NOMO-1 (cell line): ENCODE measurements around the gene ALKBH6.
"Not testable (repeated sequence)": the region's sequence is repeated elsewhere in the genome, so short reads cannot be mapped to it uniquely, and the experiment has no call there.

Experiments
- DNase-seq, 2 experiments: peaks; one replicate each; lab custom pipeline; 2025; ENCODE audit not compliant: unreplicated experiment in 2 of 2; lab: John Stamatoyannopoulos, UW

ALKBH6 gene

DNA sequence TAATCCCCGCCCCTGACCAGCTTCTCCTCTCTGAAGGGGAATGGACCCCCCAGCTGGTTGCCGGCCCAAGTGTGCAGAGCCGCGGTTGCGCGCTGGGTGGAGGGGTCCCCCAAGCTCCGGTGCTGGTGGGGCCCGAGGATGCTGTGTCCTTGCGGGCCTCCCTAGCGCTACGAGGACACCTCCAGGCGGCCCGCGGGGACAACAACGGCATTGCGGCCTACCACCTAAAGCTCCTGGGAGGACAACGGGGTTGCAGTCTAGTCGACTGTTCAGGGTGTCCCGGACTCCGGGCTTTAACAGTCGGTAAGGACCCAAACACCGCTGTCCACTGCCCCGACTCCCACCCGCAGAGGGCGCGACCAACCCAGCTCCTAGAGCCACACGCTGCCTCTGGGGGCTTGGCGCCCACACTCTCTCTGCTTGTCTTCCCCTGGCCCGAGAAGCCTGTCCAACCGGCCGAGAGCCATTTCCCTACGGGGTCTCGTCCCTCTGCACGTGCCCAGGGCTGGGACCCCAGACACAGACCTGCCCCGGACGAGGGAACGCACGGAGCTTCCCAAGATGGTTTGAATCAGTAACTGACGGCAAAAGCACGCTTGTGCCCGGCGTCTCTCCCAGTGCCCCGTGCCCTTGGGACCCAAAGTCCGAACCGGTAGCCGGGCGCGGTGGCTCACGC, 20.0 kb downstream of the ALKBH6 start:
- no peak for DNase-seq

- DNase-seq: no peak
Measured at GRCh38 chr19:35992907-35993765, 20.9 kb downstream of the ALKBH6 start.

DNA sequence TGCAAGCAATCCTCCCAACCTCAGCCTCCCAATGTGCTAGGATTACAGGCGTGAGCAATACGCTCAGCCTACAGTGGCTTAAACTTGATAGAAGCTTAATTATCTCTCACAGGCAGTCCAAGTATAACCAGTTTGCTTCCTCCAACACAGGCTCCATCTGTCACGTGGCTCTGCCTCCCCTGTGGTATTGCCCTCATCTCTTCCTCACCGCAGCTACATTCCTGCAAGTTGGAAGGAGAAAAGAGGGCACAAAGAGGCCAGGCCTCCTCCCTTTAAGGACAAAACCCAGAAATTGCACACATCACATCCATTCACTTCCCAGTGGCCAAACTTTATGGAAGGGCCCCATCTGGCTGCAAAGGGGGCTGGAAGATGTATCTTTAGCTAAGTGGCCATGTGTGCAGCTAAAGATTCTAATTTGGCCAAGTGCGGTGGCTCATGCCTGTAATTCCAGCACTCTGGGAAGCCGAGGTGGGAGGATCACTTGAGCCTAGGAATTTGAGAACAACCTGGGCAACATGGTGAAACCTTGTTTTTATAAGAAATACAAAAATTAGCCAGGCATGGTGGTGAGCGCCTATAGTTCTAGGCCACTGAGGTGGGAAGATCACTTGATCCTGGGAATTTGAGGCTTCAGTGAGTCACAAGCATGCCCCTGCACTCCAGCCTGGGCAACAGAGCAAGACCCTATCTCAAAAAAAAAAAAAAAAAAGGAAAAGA, 22.1 kb downstream of the ALKBH6 start:
- DNase-seq: no peak

DNA sequence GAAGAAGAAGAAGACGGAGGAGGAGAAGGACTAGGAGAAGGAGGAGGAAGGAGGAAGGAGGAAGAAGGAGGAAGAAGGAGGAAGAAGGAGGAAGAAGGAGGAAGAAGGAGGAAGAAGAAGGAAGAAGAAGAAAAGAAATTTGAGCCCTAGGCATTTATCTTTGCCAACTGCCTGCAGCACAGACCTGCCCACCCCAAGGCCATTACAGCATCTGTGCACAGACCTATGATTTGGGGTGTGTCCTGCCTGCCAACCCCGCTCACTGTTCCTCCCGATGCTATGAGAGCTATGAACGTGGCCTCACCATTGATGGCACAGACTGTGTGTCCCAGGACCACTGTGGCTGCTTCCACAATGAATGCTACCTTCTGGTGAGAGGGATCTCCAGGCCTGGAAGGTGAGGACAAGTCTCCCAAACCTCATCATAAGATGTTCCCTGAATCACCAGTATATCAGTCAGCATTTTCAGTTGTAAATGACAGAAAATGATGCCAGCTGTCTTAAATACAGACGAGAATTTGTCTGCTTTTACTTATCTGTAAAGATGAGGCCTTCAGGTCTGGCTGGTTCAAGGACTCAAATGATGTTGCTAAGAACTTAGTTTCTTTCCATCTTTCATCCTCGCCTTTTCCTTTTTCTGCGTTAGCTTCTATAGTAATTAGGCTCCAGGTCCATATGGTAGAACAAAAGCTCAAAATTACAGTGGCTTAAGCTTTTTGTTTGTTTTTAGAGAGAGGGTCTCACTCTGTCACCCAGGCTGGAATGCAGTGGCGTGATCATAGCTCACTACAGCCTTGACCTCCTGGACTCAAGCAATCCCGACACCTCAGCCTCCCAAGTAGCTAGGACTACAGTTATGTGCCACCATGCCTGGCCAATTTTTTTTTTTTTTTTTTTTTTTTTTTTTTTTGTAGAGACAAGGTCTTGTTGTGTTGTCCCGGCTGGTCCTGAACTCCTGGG, 23.0 kb downstream of the ALKBH6 start:
- no peak for DNase-seq

- no peak for DNase-seq
Measured at GRCh38 chr19:35990156-35990555, 23.9 kb downstream of the ALKBH6 start.

DNA sequence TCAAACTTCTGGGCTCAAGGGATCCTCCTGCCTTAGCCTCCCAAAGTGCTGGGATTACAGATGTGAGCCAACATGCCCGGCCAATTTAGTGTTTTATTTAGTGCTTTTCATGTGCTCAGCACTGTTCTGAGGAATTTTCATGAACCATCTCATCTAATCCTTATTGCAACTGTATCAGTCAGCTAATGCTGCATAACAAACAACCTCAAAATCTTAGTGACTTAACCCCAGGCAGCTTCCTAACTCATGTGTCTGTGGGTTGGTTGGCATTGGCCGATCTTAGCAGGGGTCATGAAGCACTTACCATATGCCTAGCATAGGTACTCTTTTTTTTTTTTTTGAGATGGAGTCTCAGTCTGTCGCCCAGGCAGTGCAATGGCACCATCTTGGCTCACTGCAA, 25.2 kb downstream of the ALKBH6 start:
- DNase-seq: no peak

DNA sequence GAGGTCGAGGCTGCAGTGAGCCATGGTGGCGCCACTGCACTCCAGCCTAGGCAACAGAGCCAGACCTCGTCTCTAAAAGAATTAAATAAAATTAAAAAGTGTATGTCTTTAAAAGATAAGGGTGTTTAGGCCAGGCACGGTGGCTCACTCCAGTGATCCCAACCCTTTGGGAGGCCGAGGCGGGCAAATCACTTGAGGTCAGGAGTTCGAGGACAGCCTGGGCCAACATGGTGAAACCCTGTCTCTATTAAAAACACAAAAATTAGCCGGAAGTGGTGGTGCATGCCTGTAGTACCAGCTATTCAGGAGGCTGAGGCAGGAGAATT, 26.5 kb downstream of the ALKBH6 start:
- no peak for DNase-seq

DNA sequence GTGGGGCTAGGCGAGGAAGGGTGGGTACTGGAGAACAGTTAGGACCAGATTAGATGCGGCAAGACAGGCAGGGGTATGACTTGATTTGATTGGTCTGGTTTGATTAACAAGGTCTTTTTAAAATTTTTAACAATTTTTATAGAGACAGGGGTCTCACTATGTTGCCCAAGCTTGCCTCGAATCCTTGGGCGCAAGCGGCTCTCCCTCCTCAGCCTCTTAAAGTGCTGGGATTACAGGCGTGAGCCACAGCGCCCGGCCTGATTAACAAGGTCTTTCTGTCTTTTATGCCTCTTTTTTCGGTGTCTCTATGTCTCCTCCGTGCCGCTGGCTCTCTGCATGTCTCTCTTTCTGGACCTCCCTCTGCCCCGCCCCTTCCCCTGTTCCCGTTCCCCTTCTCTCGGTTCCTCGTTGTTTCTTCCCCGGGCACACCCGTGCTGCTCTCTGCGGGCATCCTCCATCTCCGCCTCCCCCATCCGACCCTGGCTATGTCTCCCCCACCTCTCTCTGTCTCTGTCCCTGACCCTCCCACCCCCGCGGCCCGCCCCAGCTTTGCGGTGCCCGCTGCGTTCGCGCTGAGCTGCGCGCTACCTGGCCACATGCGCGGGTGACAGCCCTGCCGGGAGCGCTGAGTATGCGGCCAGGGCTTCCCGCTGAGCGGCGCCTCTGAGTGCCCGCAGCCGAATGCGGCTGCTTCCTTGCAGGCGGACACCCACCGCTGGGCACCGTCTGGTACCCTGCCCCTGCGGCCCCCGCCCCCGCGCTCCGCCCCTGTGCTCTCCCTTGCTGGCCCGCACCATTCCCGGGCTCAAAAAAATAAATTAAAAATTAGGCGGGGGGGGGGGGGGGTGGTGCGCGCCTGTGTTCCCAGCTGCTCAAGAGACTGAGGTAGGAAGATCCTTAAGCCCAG, 27.1 kb downstream of the ALKBH6 start:
- peak; percentile 57 to 70 for DNase-seq

DNA sequence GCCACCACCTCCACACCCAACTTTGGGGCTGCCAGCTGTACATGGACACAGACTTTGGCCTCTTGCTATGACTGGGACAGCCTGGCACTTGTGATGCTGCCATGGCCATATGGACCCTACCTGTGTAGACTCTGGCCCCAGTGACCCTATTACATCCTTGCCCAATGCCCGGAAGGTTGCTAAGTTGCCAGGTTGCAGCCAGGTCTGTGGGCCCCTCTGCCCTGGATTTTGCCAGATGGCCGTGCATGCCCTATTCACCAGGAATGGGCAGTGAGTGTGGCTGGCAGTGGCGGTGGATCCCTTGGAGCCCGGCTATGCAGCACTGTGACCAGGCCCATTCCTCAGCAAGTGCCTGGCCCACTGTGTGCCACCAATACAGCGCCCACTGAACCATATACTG, 27.9 kb downstream of the ALKBH6 start:
- DNase-seq: no peak

DNA sequence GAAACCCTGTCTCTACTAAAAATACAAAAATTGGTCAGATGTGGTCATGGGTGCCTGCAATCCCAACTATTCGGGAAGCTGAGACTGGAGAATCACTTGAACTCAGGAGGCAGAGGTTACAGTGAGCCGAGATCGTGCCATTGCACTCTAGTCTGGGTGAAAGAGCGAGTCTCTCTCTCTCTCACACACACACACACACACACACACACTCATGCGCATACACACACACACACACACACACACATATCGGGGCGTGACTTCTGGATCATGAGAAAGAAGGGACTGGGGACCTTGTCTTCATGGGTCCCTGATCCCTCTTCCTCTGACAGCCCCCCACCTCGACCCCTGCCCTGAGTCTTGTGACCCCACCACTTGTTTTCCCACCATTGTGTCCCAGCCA, 30.8 kb downstream of the ALKBH6 start:
- no peak for DNase-seq

DNA sequence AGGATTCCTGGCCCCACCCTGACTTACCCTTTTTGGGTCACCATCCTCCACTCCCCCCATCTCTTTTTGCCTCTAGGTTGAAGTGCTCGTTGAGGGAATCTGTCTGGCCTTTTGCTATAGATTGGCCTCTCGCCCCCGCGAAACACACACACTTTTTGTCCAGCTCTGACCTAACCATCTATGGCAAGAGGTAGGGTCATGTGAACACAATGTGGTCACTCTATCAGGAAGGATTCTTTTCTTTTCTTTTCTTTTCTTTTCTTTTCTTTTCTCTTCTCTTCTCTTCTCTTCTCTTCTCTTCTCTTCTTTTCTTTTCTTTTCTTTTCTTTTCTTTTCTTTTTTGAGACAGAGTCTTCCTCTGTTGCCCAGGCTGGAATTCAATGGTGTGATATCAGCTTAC, 33.0 kb downstream of the ALKBH6 start:
- DNase-seq: not testable (repeated sequence)

DNA sequence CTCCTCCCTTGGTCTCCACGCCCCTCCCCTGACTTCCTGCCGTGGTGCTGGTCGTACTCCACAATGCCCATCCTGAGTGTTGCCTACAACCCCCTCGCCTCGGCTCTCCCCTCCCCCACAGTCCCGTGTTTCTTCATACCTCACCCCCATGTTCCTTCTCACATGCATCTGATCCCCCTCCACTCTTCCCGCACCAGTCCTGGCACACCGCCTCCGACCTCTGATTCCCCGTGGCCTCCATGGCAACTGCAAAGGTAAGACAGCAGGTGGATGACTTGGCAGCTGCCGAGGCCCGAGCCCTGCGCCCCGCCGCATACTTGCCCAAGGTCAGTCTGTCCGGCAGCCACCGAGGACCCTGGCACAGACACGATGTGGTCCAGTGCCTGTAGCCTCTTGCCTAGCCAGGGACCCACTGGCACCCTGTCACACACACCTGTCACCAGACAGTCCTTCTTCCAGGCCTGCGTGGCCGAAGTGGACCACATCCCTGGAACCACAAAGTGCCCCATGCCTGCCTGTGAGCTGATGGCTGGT, 35.1 kb downstream of the ALKBH6 start:
- DNase-seq: no peak

GRCh38 chr19:35978271-35978670, 35.7 kb downstream of the ALKBH6 start:
- DNase-seq: no peak

- no peak for DNase-seq
Measured at GRCh38 chr19:35977446-35978222, 36.4 kb downstream of the ALKBH6 start.

DNA sequence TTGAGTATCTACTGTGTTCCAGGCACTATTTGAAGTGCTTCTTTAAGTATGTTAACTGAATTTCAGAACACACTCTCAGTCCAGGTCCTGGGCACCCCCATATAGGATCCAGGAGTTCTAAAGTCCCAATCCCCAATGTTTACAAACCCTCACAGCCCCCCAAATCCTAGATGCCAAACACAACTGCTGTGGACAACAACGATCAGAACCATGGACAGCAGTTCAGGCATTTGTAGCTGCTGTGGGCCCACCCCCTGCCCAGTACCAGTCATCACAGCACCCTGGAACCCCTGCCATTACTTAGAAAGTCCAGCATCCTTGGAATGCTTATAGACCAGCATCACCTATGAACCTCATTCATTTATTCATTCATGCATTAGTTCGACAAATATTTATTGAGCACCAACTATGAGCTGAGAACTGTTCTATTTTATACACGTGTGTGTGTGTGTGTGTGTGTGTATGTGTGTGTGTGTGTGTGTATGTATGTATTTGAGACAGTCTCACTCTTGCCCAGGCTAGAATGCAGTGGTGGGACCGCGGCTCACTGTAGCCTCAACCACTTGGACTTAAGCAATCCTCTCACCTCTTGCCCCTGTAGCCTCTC, 38.3 kb downstream of the ALKBH6 start:
- peak in 1 of 2 experiments; percentile 14 for DNase-seq

GRCh38 chr19:35973487-35973886, 40.5 kb downstream of the ALKBH6 start:
- no peak for DNase-seq

- no peak for DNase-seq
Measured at GRCh38 chr19:35966771-35967170, 47.2 kb downstream of the ALKBH6 start.

DNA sequence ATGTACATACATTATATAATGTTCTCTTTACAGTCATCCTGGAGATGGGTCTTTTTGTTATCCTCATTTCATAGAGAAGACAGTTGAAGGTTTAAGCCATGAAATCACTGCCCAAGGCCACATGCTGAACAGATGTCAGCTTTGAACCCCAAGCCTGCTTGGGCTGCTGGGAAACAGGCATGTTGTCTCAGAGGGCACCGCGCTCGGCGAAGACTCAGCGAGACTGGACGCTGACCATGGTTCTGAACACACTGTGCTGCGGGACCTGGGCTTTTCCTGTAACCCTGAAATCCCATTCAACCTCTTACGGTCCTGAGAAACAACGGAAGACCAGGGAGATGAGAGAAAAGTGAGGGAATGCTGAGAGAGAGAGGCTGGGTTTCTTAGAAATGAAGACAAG, 50.5 kb downstream of the ALKBH6 start:
- no peak for DNase-seq
